Inflammatory macrophage treated with lipopolysaccharide for 1 hour (primary cell): ENCODE results near the gene ZNF837.
"Not testable (repeated sequence)": the region's sequence is repeated elsewhere in the genome, so short reads cannot be mapped to it uniquely, and the experiment has no call there.

Source experiments
- DNase-seq, 2 donors: peaks; one replicate each; pipeline ENCODE4 v3.0.0-alpha.2; 2020 to 2022

The ZNF837 gene

GRCh38 chr19:58395979-58396627, 15.3 kb upstream of the ZNF837 start:
- no peak for DNase-seq

DNA sequence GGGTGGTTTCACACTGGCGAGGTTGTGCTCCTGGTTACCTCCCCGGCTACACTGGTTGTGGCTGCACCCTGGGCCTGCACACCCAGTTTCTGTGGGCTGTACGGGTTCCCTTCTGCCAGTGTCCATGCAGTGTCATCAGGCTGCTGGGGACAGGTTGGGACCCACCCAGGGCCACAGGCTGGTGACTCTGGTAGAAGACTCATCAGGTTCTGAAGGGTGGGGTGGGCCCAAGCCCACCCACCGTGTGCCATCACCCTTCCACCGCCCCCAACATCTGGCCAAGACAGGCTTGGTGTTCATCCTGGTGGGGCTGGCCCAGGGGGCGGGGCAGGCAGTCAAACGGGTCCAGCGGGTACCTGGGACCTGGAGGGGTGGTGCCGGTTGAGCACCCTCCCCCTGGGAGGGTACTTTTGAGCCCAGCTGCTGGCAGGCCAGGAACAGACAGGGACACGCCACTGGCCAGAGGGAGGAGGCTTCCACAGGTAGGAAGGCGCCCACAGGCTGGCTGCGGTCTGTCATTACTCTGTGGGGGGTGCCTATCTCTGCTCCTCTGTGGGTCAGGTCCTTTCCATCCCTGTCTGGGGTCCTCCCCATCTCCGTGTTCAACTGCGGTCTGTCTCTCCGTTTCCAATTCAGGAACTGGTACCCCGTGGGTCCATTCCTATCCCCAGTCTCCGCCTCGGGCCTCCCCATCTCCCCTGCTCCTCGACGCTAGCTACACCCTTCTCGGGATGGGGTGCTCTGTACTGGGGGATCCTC, 14.6 kb upstream of the ZNF837 start, which contains the start of gene RNF225:
RNF225 (plus strand) TSS at position 437 of the 759 bp plus-strand sequence. CDS start 434 bp downstream, outside the sequence.
- DNase-seq, result no peak

DNA sequence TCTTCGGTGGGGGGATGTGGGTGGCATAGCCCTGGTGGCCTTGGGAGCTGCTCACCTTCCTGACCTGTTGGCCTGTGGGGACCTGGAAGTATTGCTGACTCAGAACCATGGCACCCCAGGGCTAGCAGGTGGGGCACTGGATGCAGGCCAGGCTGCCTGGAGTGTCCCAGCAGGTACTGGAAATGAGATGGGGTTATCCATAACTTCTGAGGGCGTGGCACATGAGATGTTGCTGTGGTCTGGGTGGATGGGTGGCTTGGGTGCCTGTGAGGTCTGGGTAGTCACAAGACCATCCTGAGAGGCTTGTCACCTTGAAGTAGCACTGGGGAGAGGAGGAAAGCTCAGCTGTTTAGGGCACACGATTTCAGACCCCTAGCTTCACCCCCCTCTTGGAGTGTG, 14.0 kb upstream of the ZNF837 start:
- no peak for DNase-seq

GRCh38 chr19:58393725-58394033, 12.8 kb upstream of the ZNF837 start:
- no peak for DNase-seq

GRCh38 chr19:58392945-58393724, 12.3 kb upstream of the ZNF837 start:
- no peak for DNase-seq

GRCh38 chr19:58388175-58388526, 7.3 kb upstream of the ZNF837 start:
- DNase-seq, result no peak

DNA sequence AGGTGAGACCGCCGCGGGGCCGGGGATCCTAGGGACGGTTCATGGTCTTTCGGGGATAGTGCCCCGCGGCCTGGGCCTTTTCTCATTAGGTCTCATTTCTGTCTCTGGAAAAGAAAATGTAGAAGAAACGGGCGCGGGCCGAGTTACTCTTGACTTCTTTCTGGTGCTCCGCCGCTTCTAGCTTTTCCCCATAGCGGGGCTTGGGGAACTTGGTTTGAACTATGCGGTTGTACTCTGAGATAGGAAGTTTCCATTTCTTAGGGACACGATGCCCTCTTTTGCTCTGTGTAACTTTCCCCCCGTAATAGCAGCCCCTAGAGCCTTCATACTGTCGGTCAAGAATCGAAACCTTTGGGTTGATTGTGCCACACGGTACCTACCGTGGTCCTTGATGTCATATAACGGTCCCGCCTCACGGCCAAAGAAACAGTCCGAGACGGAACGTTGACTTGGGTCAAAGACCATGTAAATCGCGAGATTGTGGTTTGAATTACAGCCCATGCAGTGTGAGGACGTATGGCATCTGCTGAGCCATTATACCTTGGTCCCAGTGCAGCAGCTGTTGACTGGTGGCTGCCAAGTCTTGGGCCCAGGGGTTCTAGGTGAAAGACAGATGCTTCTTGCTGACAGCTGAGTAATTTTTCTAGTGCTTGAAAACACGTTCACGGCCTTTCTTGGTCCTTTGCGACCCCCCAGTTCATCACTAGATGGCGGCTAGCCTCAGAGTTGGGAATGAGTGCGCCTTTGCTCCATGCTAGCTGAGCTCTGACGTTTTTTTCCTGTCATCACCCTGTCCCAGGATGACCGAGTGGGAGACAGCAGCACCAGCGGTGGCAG, 6.7 kb upstream of the ZNF837 start:
- DNase-seq, result no peak

DNA sequence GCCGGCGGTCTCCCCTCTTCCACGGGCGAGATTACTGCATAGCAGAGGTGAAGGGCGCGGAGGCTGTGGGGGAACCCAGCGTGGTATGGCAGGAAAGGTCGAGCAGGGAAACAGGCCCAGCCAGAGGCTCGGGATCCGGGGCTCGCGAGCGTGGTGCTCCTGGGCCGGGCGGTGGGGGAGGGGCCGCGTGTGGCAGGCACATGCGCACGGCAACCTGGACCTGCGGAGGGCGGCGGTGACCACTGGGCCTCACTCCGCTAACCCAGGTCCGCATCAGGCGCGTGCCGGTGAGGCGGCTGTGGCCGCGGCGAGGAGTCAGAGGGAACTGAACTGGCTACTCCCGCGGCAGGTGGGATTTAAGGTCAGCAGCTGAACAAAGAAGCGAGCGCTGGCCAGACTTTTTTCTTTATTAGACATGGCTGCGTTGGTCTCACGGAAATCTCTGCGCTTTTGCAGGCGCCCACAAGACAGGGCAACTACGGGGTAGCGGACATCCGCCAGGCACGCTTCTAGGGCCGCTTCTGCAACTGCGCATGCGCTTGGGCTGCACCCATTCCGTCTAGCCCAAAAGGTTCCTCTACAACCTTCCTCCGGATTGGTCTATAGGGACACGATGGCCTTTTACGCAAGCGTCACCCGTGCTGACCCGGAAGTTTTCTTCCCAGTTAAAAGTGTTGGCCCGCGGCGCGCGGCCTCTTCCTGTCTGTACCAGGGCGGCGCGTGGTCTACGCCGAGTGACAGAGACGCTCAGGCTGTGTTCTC, 5.9 kb upstream of the ZNF837 start, which contains the start of gene RPS5:
RPS5 (plus strand) TSS at position 694 of the 762 bp plus-strand sequence. CDS start 869 bp downstream, outside the sequence.
- peak; percentile 98 to 99 for DNase-seq

- no peak for DNase-seq
These were observed 5.2 kb upstream of the ZNF837 start for GRCh38 chr19:58385891-58386575.

- DNase-seq, result no peak
These were observed 4.6 kb upstream of the ZNF837 start for GRCh38 chr19:58385313-58385890.

DNA sequence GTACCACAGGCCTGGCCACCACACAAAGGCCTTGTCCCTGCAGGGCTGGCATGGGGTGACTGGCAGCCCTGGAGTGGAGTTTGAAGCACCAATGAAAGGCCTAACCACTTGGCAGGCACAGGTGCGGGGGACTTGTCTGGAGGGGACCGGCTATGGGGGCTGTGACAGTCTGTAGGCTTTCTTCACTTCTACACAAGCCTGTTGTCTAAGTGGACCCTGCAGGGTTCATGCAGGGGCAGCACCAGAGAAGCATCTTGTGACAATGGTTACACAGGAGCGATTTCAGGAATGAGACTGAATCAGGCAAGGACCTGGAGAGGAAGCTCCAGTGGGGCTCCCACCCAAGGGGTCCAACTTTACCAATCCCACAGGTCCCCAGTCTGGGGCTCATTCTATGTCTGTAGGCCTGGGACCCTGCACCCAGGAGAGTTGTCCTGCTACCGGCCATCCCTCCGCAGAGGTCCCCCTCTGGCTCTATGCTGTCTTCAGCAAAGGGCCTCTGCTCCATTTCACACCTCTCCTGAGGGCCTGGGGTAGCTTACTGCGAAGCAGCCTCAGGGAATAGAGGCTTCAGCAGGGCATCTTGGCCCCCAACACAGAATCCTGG, 2.3 kb upstream of the ZNF837 start:
- DNase-seq, result no peak

- no peak for DNase-seq
These were observed 806 bp upstream of the ZNF837 start for GRCh38 chr19:58381460-58382212.

DNA sequence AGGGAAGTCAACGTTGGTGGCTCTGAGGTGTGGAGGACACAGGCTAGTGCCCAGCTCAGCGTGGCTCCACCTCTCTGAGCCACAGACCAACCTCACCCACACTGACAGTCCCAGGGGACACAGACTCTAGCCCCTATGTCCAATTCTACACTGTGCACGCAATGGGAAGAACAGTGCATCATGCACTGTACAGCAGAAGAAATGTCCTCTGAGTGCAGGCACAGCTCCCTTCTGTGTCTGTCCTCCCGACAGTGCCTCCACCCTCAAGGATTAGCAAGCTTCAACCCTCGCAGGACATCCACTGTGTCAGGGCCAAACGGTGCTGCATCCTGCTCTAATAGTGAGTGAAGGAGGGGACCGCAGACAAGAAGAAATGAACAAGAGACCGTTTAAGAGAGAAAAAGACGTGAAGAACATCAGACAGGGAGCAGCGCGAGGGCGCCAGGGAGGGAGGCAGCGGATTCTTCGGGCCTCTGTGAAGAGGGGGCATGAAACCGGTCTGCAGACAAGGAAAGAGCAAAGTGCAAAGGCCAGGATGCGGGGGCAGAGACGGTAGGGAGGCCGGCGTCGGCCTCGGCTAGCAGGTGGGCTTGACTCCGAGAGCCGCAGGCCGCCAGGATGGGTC, 681 bp downstream of the ZNF837 start:
- DNase-seq, result no peak

DNA sequence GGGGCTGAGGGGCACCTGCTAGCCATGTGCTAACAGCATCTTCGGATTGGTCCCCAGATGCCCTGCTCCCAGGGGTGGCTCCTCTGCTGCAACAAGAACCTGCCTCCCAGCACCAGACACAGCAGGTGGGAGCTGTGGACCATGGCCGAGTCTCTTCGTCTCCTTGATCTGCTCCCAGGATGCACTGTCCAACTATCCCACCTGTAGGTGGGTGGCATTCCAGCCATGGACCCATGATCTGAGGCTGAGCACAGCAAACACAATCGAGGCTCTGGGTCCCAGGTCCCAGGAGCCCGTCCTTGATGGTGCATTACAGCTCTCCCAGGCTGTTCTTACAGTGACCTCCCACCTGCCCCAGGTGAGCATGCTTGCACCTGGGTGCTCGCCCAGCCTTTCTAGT, 1.6 kb downstream of the ZNF837 start:
- no peak for DNase-seq

DNA sequence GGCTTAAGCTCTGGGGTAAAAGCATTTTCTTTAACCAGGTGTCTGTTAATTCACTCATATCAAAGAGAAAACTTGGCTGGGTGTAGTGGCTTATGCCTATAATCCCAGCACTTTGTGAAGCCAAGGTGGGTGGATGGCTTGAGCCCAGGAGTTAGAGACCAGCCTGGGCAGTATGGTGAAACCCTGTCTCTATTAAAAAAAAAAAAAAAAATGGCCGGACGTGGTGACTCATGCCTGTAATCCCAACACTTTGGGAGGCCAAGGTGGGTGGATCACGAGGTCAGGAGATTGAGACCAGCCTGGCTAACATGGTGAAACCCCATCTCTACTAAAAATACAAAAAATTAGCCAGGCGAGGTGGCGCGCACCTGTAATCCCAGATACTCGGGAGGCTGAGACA, 4.1 kb downstream of the ZNF837 start:
- not testable (repeated sequence) for DNase-seq

DNA sequence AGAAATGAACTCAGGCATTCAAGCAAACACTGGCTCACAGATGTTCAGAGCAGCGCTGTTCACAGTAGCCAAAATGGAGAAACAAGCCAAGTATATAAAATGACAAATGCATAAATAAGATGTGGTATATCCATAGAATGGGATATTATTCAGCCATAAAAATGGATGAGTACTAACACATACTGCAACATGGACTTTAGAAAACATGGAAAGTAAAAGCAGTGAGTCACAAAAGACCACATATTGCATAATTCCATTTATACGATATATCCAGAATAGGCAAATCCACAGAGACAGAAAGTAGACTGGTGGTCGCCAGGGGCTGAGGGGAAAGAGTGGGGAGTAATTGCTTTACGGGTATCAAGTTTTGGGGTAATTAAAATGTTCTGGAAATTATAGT, 6.6 kb downstream of the ZNF837 start:
- peak; percentile 11 to 47 for DNase-seq

DNA sequence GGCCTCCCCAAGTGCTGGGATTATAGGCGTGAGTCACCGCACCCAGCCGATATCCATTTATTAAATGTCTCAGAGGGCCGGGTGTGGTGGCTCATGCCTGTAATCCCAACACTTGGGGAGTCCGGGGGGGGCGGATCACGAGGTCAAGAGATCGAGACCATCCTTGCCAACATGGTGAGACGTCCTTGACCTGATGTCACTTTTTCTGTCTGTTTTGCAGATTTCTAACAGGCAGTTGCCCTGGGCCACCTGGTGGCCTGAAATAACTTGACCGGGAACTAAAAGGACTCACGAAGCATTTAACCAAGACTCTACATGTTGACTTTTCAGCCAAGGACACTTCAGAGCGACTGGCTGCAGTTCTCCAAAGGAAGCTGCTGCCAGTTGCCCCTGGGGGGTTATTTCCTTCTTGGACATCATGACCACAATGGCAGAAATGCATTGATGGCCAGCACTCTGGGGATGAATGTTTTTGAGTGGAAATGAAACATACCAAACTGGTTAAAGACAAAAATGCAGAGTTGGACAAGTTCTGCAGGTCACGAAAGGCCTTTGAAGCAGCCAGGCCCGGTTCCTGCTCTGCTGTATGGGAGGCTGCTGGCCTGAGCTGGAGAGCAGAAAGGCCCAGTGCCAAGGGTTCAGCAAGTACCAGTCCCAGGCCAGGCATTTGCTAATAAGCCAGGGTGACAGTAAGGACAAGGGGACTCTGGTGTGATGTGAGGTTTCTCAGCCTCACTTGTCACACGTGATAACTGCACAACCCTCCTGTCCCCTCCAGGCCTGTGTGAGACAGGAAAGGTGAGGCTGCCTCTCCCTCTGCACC, 8.3 kb downstream of the ZNF837 start:
- DNase-seq, result no peak
